ENCODE results near the gene BHLHE40.
A peak's percentile ranks its signal among the peaks of the same experiment; 100 is the strongest.

The BHLHE40 gene

DNA sequence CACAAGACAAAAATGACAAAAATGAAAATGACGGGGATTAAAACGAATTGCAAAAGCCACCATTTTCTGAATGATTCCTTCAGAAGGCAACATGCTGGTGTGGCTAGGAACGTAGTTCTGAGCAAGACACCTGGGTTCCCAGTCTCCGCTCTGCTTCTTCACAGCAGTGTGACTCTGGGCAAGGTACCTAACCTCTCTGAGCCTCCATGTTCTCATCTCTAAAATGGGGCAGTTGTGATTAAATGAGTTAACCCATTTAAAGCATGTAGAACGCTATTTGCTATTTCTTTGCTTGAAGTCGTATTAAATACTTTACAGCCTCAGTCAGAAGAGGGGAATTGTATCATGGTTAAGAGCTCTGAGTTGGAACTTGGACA lies 23.6 kb downstream of the BHLHE40 start:
- ChIA-PET POLR2A (interaction anchor here (1.1 to 5.0 kb wide), 3 partner anchors 15 to 24 kb away, joined by 7 to 20 read pairs (median 9); partner anchors contain the start of gene BHLHE40), CTCF (interaction anchor here (0.6 kb wide), 1 partner anchor 29 kb away, joined by 3 read pairs; no protein-coding TSS in a partner anchor)
- H3K27ac ChIP-seq (ENCODE audit: extremely low read depth, low read depth, low read length), result peak overlapping the region; percentile 43; the same call in 1 of the 2 replicates
- H3K36me3 ChIP-seq (ENCODE audit: control insufficient read depth in 2 of 2, insufficient read depth in 1 of 2, low read length in 2 of 2), result no peaks in the 10 kb centered on the region
- H3K9me3 ChIP-seq (ENCODE audit: control insufficient read depth, insufficient read depth, low read depth, low read length), result no peaks in the 10 kb centered on the region
- H3K4me1 ChIP-seq (ENCODE audit: control insufficient read depth, insufficient read depth, low read length), result peaks cover 17% of the 10 kb centered on the region
- H3K4me3 ChIP-seq (ENCODE audit: low read depth, low read length), result no peak overlapping the region
- TF ChIP-seq ZNF768 (tag by site-specific recombination; IDR thresholded peaks at IDR 0.05), result 0 out of 2 replicates have a peak, but pooled peaks have one; percentile 18
- TF ChIP-seq ZNF664 (tag by site-specific recombination; IDR thresholded peaks at IDR 0.05), result peak; percentile 93
- TF ChIP-seq, protein P1, sequence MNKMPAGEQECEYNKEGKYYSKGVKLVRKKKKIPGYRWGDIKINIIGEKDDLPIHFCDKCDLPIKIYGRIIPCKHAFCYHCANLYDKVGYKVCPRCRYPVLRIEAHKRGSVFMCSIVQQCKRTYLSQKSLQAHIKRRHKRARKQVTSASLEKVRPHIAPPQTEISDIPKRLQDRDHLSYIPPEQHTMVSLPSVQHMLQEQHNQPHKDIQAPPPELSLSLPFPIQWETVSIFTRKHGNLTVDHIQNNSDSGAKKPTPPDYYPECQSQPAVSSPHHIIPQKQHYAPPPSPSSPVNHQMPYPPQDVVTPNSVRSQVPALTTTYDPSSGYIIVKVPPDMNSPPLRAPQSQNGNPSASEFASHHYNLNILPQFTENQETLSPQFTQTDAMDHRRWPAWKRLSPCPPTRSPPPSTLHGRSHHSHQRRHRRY (tag by site-specific recombination; IDR thresholded peaks at IDR 0.05), result no peak

- Histone ChIP-seq H3K27ac (ENCODE audit: extremely low read depth, low read depth, low read length) (no peak overlapping the region), H3K9me3 (ENCODE audit: control insufficient read depth, insufficient read depth, low read depth, low read length) (no peaks in the 10 kb centered on the region), H3K4me1 (ENCODE audit: control insufficient read depth, insufficient read depth, low read length) (peaks cover 16% of the 10 kb centered on the region), H3K36me3 (ENCODE audit: control insufficient read depth in 2 of 2, insufficient read depth in 1 of 2, low read length in 2 of 2) (no peaks in the 10 kb centered on the region), H3K4me3 (ENCODE audit: low read depth, low read length) (no peak overlapping the region)
- CTCF ChIA-PET, result interaction anchor here (0.7 kb wide), 1 partner anchor 258 kb away, joined by 3 read pairs; no protein-coding TSS in a partner anchor
- no peak for TF ChIP-seq ZNF239 (tag by site-specific recombination; IDR thresholded peaks at IDR 0.05)
- no peak for TF ChIP-seq ZNF10 (tag by site-specific recombination; IDR thresholded peaks at IDR 0.05)
- TF ChIP-seq KLF17 (tag by site-specific recombination; IDR thresholded peaks at IDR 0.05), result peak; percentile 86
- TF ChIP-seq ZIC2 (tag by site-specific recombination; IDR thresholded peaks at IDR 0.05), result peak; percentile 54
- TF ChIP-seq, protein P2, sequence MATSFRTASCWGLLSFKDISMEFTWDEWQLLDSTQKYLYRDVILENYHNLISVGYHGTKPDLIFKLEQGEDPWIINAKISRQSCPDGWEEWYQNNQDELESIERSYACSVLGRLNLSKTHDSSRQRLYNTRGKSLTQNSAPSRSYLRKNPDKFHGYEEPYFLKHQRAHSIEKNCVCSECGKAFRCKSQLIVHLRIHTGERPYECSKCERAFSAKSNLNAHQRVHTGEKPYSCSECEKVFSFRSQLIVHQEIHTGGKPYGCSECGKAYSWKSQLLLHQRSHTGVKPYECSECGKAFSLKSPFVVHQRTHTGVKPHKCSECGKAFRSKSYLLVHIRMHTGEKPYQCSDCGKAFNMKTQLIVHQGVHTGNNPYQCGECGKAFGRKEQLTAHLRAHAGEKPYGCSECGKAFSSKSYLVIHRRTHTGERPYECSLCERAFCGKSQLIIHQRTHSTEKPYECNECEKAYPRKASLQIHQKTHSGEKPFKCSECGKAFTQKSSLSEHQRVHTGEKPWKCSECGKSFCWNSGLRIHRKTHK (tag by site-specific recombination; IDR thresholded peaks at IDR 0.05), result no peak
- TF ChIP-seq ZNF121 (tag by site-specific recombination; IDR thresholded peaks at IDR 0.05), result peak; percentile 99
- TF ChIP-seq, protein P3, sequence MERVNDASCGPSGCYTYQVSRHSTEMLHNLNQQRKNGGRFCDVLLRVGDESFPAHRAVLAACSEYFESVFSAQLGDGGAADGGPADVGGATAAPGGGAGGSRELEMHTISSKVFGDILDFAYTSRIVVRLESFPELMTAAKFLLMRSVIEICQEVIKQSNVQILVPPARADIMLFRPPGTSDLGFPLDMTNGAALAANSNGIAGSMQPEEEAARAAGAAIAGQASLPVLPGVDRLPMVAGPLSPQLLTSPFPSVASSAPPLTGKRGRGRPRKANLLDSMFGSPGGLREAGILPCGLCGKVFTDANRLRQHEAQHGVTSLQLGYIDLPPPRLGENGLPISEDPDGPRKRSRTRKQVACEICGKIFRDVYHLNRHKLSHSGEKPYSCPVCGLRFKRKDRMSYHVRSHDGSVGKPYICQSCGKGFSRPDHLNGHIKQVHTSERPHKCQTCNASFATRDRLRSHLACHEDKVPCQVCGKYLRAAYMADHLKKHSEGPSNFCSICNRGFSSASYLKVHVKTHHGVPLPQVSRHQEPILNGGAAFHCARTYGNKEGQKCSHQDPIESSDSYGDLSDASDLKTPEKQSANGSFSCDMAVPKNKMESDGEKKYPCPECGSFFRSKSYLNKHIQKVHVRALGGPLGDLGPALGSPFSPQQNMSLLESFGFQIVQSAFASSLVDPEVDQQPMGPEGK (tag by site-specific recombination; IDR thresholded peaks at IDR 0.05), result 0 out of 2 replicates have a peak, but pooled peaks have one; percentile 17
- no peak for TF ChIP-seq ZNF837 (tag by site-specific recombination; IDR thresholded peaks at IDR 0.05)
- no peak for TF ChIP-seq ZNF544 (tag by site-specific recombination; IDR thresholded peaks at IDR 0.05)
- peak; percentile 71 for TF ChIP-seq WT1 (tag by site-specific recombination; IDR thresholded peaks at IDR 0.05)
- TF ChIP-seq, protein P4, sequence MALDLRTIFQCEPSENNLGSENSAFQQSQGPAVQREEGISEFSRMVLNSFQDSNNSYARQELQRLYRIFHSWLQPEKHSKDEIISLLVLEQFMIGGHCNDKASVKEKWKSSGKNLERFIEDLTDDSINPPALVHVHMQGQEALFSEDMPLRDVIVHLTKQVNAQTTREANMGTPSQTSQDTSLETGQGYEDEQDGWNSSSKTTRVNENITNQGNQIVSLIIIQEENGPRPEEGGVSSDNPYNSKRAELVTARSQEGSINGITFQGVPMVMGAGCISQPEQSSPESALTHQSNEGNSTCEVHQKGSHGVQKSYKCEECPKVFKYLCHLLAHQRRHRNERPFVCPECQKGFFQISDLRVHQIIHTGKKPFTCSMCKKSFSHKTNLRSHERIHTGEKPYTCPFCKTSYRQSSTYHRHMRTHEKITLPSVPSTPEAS (tag by site-specific recombination; IDR thresholded peaks at IDR 0.05), result no peak
- POLR2A ChIA-PET, result interaction anchor here (0.6 to 1.4 kb wide), 2 partner anchors 21 to 89 kb away, joined by 3 to 5 read pairs; no protein-coding TSS in a partner anchor
Measured at GRCh38 chr3:5004319-5005152, 25.3 kb downstream of the BHLHE40 start.

All from HEK293 (cell line).